Measurements from ENCODE around the gene JAKMIP1.

The JAKMIP1 gene

GRCh38 chr4:6086846-6087245 is 113.5 kb downstream of the JAKMIP1 start:
- DNase-seq = no peak

DNA sequence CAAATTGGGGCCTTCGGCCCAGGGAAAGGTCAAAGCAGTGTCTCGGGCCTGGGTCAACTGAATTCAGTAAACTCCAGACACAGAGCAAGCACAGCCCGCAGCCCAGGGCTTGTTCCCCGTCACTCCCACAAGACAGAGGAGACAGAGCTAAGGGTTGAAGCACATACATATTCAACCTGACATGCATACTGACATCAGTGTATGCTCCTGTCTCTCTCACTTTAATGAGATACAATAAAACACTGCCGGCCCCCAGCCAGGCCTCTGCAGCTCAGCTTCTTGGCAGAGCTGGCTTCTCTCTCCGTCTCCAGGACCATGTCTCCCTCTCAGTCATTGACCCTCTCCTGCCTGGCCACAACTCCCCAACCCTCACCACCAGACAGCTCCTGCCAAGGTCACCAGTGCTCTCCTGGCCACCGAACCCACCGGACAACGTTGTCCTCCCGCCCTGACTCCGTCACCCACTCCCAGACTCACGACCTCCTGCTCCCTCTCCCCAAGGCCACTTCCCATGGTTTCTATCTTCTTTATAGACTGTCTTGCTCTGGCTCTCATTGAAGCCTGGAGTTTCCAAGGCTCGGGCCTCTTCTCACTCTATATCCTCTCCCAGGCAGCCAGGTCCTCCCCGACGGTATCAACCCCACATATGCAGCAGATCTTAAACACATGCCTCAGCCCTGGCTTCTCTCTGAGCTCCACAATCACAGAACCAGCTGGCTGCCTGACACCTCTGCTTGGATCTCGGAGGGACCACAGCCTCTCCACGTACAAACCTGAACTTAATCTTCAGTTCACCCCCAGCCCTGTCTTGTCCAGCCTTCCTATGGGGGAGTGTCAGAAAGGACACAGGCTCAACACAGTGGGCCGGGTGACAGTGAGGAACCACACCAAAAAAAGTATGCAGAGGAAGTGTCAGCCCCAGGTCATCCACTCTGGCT is 114.4 kb downstream of the JAKMIP1 start:
- DNase-seq = no peak

DNA sequence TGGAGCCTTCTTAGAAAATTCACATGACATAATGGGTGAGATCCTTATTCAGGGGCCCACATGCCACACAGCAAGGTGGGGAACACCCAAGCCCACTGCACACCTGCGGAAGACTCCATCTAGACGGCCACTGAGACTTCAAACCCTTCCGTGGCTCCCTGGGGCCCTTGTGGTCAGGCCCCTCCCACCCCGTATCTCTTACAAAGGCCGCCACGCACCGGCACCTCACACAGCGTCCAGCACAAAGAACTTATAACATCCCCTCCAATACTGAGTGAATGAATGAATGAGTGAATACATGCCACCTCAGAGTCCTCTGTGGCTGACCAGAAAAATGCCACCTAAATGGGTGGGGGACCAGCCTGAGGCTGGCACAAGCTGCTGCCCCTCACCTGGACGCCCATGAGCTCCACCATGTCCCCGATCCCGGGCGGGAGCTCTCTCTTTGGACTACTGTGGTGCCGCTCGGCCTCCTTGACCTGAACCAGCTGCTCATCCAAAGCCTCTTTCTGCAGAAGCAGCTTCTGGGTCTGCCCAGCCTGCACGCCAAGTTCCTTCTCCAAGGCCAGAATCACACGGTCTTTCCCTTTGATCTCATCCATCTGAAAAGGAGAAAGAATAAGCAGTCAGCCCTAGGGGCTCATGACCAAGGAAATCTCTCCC is 115.2 kb downstream of the JAKMIP1 start:
- no peak for DNase-seq

DNA sequence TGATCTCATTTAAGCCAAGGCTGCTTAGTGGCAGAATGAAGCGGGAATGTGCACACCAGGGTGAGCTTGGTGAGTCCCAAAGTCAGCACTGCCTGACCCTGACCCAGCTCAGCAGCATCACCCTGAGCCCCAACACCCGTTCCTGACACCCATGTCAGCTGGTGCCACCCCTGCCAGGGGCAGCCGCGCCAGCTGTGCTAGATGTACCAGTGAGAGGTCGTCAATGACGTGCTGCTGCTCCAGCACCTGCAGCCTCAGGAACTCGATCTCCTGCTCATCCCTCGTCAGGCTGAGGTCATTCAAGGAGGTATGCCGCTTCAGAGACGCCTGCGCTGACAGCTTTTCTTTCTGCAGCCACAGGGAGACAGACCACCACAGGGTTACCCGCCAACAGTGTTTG is 120.4 kb downstream of the JAKMIP1 start:
- DNase-seq = no peak

GRCh38 chr4:6078560-6078959 is 121.8 kb downstream of the JAKMIP1 start:
- DNase-seq = no peak

GRCh38 chr4:6076391-6076790 is 124.0 kb downstream of the JAKMIP1 start:
- no peak for DNase-seq

DNA sequence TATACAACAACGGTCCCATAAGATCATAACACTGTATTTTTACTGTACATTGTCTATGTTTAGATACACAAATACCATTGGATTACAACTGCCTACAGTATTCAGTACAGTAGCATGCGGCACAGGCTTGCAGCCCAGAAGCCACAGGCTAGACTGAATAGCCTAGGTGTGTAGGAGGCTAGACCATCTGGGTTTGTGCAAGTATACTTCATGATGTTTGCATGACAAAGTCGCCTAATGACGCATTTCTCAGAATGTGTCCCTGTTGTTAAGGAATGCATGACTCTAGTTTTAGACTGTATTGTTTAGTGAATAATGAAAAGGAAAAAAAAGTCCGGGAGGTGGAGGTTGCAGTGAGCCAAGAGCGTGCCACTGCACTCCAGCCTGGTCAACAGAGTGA is 125.6 kb downstream of the JAKMIP1 start:
- DNase-seq = no peak

DNA sequence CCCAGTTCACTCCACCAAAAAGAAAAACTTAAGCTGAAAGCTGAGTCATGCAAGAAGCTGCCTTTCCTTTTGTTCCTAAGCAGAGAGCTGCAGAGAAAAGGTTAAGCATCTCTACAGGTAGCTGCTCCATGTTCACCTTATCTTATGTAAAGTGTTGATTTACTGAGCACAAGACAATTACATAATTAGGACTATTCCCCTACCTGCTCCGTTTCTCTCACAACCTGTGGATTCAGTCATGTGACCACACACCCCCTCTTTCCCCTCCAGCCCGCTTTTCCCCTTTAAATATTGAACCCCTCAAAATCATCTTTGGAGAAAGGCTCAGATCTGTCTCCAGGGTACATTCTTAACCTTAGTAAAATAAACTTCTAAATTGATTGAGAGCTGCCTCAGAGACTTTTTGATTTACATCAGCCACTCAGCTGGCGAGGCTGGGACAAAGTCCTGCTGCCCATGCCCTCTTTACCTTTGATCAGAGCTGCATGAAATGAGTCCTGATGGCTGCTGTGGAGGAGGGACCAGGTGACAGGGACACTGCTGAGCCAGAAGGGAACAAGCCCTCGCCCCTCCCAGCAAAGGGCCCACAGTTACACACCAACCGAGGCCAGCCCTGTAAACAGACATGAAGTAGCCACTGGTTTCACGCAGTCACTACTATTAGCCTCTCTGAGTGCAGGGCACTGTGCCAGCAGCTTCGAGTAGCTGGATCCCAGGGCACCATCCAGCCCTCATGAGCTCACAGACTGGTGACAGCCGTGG is 128.2 kb downstream of the JAKMIP1 start:
- DNase-seq = no peak

- no peak for DNase-seq
Measured at GRCh38 chr4:6071191-6071958, 129.0 kb downstream of the JAKMIP1 start.

DNA sequence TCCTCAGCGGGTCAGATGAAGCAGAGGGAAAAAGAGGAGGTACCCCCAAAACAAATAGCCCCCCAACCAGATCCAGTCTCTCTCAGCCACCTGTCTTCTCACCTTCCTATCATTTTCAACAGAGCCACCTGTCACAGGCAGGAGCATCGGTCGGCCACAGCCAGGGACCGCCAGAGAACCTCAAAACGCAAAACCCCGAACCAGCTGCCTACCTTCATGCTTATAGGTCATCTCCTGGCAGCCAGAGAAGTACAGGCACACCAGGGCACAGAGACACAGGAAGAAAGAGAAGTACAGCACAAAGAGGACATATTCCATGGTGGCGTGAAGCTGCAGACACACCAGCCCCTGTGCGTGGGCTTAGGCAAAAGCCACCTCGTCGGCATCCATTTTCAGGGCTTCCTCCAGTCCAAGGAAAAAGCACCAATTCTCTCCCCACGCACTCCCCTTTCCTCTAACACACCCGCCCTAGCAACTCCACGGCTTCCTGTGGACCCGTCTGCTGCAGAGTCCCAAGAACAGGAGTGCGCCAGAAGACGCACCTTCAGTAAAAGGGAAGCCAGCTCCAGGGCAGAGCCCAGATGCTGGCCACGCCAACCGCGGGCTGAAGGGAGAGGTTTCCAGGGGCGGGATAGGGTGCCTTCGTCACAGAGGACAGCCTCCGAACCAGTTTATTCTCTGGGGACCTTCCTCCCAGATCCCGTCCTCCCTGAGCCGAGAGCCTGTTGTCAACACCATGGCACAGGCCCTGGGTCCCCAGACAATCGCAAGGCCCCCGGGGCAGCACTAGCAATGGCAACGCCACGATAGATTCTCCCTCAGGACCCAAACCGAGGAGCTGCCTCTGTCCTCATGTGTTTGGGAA is 130.3 kb downstream of the JAKMIP1 start:
- DNase-seq = no peak

- DNase-seq = no peak
Measured at GRCh38 chr4:6068986-6069385, 131.4 kb downstream of the JAKMIP1 start.

DNA sequence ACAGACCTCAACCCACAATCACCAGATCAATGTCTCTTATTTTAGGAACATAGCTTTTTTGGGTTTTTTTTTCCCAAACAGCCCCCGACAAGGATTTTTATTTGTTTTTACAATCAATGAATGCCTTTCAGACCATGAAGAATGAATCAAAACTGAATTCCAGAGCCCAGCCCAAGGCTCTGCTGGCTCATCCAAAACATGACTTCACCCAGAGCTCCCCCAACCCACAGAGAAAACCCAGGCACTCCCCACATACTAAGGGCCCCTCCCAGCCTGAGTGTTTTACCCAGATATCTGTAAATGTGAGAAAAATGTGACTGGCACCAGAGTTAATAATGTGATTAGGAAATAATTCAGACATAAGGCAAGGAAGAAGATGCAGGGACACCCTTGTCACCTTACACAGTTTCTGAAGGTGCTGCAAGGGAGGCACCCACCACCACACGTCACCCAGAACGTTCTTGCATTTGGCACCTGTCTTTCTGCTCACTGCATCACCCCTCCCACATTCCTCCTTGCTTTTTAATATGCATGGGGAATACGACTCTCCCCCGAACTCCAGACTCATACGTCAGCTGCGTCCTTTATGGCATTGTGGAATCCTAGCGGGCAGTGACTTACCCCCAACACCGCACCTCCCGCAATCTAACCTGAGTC is 134.3 kb downstream of the JAKMIP1 start:
- DNase-seq = no peak

DNA sequence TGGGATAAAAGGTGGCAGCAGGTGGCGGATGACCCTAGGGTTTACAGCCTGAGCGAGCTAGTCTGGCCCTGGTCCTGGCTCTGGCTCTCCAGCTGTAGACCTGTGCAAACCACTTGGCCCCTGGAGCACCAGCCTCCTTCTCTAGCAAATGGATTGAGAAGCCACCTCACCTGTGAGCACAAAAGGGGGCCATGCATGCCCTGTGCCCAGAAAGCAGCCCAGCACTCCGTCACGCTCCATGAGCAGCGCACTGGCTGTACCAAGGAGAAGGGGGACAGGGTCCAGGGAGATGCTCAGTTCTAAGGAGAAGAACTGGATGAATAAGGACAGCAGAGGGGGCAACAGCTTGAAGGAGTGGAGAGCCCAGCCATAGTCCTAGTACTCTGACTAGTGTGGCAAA is 135.2 kb downstream of the JAKMIP1 start:
- DNase-seq = no peak

DNA sequence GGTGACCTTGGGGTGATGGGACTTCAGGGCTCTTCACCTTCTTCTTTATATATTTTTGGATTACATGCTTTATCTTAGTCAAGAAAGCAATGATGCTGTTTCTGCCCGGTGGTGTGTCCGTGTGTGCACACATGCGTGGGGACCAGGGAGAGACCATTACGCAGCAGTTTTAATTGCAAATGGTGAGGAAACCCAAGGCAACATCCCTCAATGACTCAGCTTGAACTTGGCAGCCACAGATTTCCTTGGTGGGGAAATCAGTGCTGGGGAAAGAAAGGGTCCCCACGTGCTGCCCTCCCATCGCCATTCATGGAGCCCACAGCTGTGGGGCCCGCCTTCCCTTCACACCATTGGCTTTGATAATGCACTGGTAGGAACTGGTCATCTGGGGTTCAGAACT is 136.0 kb downstream of the JAKMIP1 start:
- no peak for DNase-seq

DNA sequence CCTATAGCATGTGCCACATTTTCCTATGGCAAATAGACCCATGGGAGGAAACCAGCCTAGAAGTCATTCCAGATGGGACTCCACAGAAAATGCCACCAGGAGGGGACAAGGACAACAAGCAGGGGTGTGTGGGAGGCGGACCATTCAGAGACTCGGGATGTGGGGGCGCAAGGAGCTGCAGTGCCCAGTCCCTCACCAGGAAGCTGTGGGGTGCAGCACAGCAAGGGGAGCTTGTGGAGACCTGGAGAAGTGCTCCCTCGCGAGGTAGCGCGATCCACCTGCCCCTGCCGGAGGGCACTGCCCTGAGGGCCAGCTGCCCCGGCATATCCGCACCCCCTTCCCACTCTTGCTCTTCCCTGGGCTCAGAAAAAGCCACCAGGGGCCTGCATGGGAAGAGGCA is 136.7 kb downstream of the JAKMIP1 start:
- DNase-seq = no peak

- no peak for DNase-seq
Measured at GRCh38 chr4:6062133-6062532, 138.2 kb downstream of the JAKMIP1 start.

DNA sequence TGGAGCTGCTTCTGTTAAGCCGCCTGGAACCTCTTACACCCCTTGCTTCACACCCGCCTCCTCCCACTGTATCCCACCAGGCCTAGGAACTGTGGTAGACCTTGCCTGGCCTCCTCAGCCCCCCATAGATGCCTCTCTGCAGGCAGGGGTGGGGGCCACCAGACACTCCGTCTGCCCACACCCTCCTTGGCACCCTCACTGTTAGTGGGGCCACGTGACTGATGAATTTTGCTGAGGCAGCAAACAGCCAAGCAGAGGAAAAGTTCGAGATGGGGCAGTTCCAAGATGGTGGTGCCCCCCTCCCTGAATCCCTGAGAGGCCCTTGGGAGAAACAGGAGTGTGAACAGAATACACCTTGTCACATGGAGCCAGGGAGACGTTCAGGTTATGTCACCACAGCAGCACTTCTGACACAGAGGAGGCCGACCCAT is 141.0 kb downstream of the JAKMIP1 start:
- no peak for DNase-seq

DNA sequence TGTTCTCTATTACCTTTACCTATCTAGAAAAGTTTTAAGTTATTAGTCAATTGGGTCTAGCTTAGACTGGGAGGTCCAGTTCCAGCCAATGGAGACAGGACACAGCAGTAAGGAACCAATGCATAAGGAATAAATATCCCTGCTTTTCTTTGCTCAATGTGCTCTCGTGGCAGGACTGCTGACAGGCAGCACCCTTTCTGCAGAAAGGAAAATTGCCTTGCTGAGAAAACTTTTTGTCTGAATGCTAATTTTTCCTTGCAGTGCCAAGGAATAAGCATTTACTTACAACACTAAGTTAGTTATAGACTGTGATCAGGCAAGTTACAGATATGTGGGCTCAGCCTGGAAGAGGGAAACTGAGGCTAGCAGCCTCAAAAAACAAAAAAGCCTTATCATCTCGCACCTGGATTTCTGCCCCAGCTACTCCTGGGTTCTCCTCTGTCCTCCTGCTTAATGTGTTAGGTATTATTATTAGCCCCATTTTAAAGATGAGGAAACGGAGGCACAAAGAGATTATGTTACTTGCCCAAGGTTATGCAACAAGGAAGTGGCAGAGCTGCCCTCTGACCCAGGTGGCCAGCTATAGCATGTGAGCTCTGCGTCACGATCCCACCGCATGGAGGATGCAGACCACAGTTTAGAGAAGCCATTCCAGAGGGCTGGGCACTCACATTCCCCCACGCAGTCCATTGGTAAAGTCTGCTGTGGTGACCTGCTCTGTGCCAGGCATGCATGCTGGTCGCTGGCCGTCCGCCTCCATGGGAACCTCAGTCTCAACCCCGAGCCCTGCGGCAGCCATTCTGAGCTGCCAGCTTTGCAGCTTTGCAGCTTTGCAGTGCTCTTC is 141.6 kb downstream of the JAKMIP1 start:
- DNase-seq = no peak

DNA sequence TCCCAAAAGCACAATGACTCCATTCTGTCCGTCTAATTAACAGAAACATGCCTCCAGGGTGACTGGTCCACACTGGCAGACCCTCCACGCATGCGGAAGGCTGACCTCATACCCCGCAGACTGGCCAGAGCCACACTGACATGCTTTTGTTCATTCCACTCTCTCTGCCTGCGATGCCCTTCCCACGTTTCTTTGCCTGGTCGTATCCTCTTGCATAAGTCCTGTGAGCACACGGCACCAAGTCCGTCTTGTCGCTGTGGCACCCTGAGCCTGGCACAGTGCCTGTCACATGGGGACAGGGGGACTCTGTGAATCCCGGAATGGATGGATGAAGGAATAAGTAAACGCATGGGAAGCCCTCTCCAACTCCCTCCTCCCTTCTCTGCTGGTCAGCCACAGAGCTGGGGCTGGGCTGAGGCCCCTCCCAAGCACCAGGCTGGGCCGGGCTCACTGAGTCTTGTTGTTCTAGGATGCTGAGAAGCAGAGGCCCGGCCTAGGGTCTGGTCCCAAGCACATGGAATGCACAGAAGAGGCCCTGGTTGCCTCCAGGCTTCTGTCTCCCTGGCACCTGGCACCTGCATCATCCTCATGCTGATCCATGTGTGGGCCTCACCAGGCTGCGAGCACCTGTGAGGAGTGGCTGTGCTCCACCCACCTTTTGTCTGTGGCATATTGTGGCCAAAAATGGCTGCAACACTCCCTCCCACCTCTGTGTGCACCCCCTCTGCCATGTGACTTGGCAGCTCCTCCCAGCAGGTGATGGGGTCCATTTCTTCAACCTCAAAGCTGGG is 143.2 kb downstream of the JAKMIP1 start:
- DNase-seq = no peak
